DND-41 (cell line): ENCODE measurements around the gene PCNX1.

Source experiments
- ATAC-seq: fragments of 200-7000 bp; cut with Tn5 transposase; 3 replicates; pipeline ENCODE4 v1.9.1; 2021; ENCODE audit warnings: low read depth; ENCODE audit not compliant: insufficient read depth
- DNase-seq: peaks from one replicate; pipeline ENCODE4 v3.0.0-alpha.2; 2020
- H2AFZ ChIP-seq: 2 replicates; pipeline ENCODE4 v1.6.0; 2012; ENCODE audit warnings: low read depth, low read length
- H3K27ac ChIP-seq: 2 replicates; pipeline ENCODE4 v1.5.1; 2012; ENCODE audit warnings: low read length, inconsistent platforms
- H3K27me3 ChIP-seq: fragments of 200-600 bp; sonication (generic); 2 replicates; pipeline ENCODE4 v1.6.0; 2012; ENCODE audit warnings: low read length, mild to moderate bottlenecking, inconsistent platforms; ENCODE audit not compliant: insufficient read depth, poor library complexity
- H3K36me3 ChIP-seq: 2 replicates; pipeline ENCODE4 v1.5.1; 2012; ENCODE audit warnings: low read length, inconsistent platforms; ENCODE audit not compliant: insufficient read depth
- H3K4me1 ChIP-seq: 2 replicates; pipeline ENCODE4 v1.5.1; 2012; ENCODE audit warnings: mild to moderate bottlenecking, low read length; ENCODE audit not compliant: insufficient read depth
- H3K4me2 ChIP-seq: 2 replicates; pipeline ENCODE4 v1.6.0; 2012; ENCODE audit warnings: mild to moderate bottlenecking, moderate library complexity, low read length, inconsistent platforms; ENCODE audit not compliant: insufficient read depth
- H3K4me3 ChIP-seq, 2 experiments: fragments of 200-600 bp in 1 of 2; shearing (Covaris generic) in 1 of 2; 2 replicates each; pipeline ENCODE4 v1.5.1; 2012 to 2016; ENCODE audit warnings: inconsistent platforms in 2 of 2, low read length in 2 of 2, mild to moderate bottlenecking in 2 of 2, low read depth in 1 of 2, moderate library complexity in 1 of 2
- H3K79me2 ChIP-seq: 2 replicates; pipeline ENCODE4 v1.6.0; 2012; ENCODE audit warnings: low read length, inconsistent platforms; ENCODE audit not compliant: insufficient read depth
- H3K9ac ChIP-seq: 2 replicates; pipeline ENCODE4 v1.6.0; 2012; ENCODE audit warnings: low read depth, mild to moderate bottlenecking, inconsistent platforms, low read length, moderate library complexity
- H3K9me3 ChIP-seq: 2 replicates; pipeline ENCODE4 v1.5.1; 2012; ENCODE audit warnings: low read length, moderate library complexity, mild to moderate bottlenecking, inconsistent platforms; ENCODE audit not compliant: insufficient read depth, severe bottlenecking
- H4K20me1 ChIP-seq: 2 replicates; pipeline ENCODE4 v1.6.0; 2012; ENCODE audit warnings: low read length; ENCODE audit not compliant: insufficient read depth
- CTCF ChIP-seq: IDR thresholded peaks from 2 replicates; pipeline ENCODE4 v1.5.1; 2012; ENCODE audit warnings: borderline replicate concordance, low read length, moderate library complexity, mild to moderate bottlenecking; ENCODE audit not compliant: poor library complexity, severe bottlenecking; ENCODE audit errors: extremely low read depth
- EZH2 ChIP-seq: IDR thresholded peaks from 3 replicates; pipeline ENCODE4 v1.6.1; 2012; ENCODE audit warnings: borderline replicate concordance, low read depth, mild to moderate bottlenecking, moderate library complexity, low read length, inconsistent platforms; ENCODE audit not compliant: severe bottlenecking

PCNX1 gene

GRCh38 chr14:71103662-71104484 lies 196.6 kb downstream of the PCNX1 start:
- H3K4me3 ChIP-seq: no peak overlapping the region
- DNase-seq (peak; percentile 22), ATAC-seq (peak; percentile 62; the same call in 2 of the 3 replicates)
- no peak overlapping the region for H2AFZ ChIP-seq
- no peaks in the 10 kb centered on the region for H3K27me3 ChIP-seq
- H3K79me2 ChIP-seq: no peaks in the 10 kb centered on the region
- H3K27ac ChIP-seq: no peak overlapping the region
- H3K36me3 ChIP-seq: peaks cover 47% of the 10 kb centered on the region
- no peaks in the 10 kb centered on the region for H3K4me1 ChIP-seq
- no peaks in the 10 kb centered on the region for H4K20me1 ChIP-seq
- no peak overlapping the region for H3K4me2 ChIP-seq
- TF ChIP-seq CTCF: peak; percentile 82
- TF ChIP-seq EZH2: no peak
- H3K9ac ChIP-seq: no peak overlapping the region
- H3K9me3 ChIP-seq: no peaks in the 10 kb centered on the region

- Histone ChIP-seq H3K27me3 (no peaks in the 10 kb centered on the region), H3K4me2 (no peak overlapping the region), H3K4me1 (no peaks in the 10 kb centered on the region), H2AFZ (no peak overlapping the region), H3K36me3 (peaks cover 60% of the 10 kb centered on the region), H3K9me3 (no peaks in the 10 kb centered on the region), H3K79me2 (no peaks in the 10 kb centered on the region), H3K9ac (no peak overlapping the region), H3K27ac (no peak overlapping the region), H3K4me3 (no peak overlapping the region), H4K20me1 (no peaks in the 10 kb centered on the region)
- DNase-seq: no peak
- TF ChIP-seq EZH2 (no peak), CTCF (no peak)
- ATAC-seq: no peak
Observed at GRCh38 chr14:71105177-71105576, 197.9 kb downstream of the PCNX1 start.

GRCh38 chr14:71107921-71108320 lies 200.7 kb downstream of the PCNX1 start:
- no peaks in the 10 kb centered on the region for H3K27me3 ChIP-seq
- H3K36me3 ChIP-seq: peaks cover 66% of the 10 kb centered on the region
- no peaks in the 10 kb centered on the region for H4K20me1 ChIP-seq
- H3K9ac ChIP-seq: no peak overlapping the region
- no peak overlapping the region for H3K27ac ChIP-seq
- H2AFZ ChIP-seq: no peak overlapping the region
- no peak overlapping the region for H3K4me3 ChIP-seq
- ATAC-seq (no peak), DNase-seq (no peak)
- H3K79me2 ChIP-seq: no peaks in the 10 kb centered on the region
- H3K9me3 ChIP-seq: no peaks in the 10 kb centered on the region
- no peaks in the 10 kb centered on the region for H3K4me1 ChIP-seq
- TF ChIP-seq EZH2 (no peak), CTCF (no peak)
- no peak overlapping the region for H3K4me2 ChIP-seq
